Measurements from ENCODE around the gene KDM6B.

GRCh38 chr17:7806587-7806986 is 27.4 kb upstream of the KDM6B start:
- no peak for TF ChIP-seq ZBTB7A (IDR thresholded peaks at IDR 0.05; ENCODE audit: low read depth)
- no peak for TF ChIP-seq CREB1 (IDR thresholded peaks at IDR 0.05; ENCODE audit: low read depth)
- TF ChIP-seq MAX (IDR thresholded peaks at IDR 0.05), result no peak
- no peak for TF ChIP-seq YY1 (IDR thresholded peaks at IDR 0.05; ENCODE audit: low read depth)
- TF ChIP-seq REST (IDR thresholded peaks at IDR 0.05; ENCODE audit: low read depth), result no peak

Measured in Ishikawa (cell line).